ENCODE data around the gene MAPKAPK5.

The MAPKAPK5 gene

GRCh38 chr12:111905502-111905901 lies 63.5 kb downstream of the MAPKAPK5 start:
- H3K27ac ChIP-seq: no peak overlapping the region
- no peak for TF ChIP-seq ZFX (IDR thresholded peaks at IDR 0.05)
- no peak for TF ChIP-seq CTCF (conservative IDR thresholded peaks at IDR 0.05)

- H3K27ac ChIP-seq: no peak overlapping the region
- TF ChIP-seq ZFX (IDR thresholded peaks at IDR 0.05): no peak
- TF ChIP-seq CTCF (conservative IDR thresholded peaks at IDR 0.05): no peak
Observed at GRCh38 chr12:111907740-111908139, 65.7 kb downstream of the MAPKAPK5 start.

- TF ChIP-seq ZFX (IDR thresholded peaks at IDR 0.05) (no peak), CTCF (conservative IDR thresholded peaks at IDR 0.05) (no peak)
- H3K27ac ChIP-seq: no peak overlapping the region
Observed at GRCh38 chr12:111925171-111925570, 83.1 kb downstream of the MAPKAPK5 start.

- no peak for TF ChIP-seq CTCF (conservative IDR thresholded peaks at IDR 0.05)
- TF ChIP-seq ZFX (IDR thresholded peaks at IDR 0.05): no peak
Observed at GRCh38 chr12:111926631-111927030, 84.6 kb downstream of the MAPKAPK5 start.

GRCh38 chr12:111927346-111927745 lies 85.3 kb downstream of the MAPKAPK5 start:
- H3K27ac ChIP-seq: no peak overlapping the region

More at GRCh38 chr12:111926631-111927030, 84.6 kb downstream of the MAPKAPK5 start:
- H3K27ac ChIP-seq: no peak overlapping the region

GRCh38 chr12:111932241-111932640 lies 90.2 kb downstream of the MAPKAPK5 start:
- TF ChIP-seq ZFX (IDR thresholded peaks at IDR 0.05) (no peak), CTCF (conservative IDR thresholded peaks at IDR 0.05) (no peak)
- no peak overlapping the region for H3K27ac ChIP-seq

More at GRCh38 chr12:111927346-111927745, 85.3 kb downstream of the MAPKAPK5 start:
- no peak for TF ChIP-seq CTCF (conservative IDR thresholded peaks at IDR 0.05)
- TF ChIP-seq ZFX (IDR thresholded peaks at IDR 0.05): no peak

GRCh38 chr12:111936869-111937268 lies 94.8 kb downstream of the MAPKAPK5 start:
- no peak overlapping the region for H3K27ac ChIP-seq
- TF ChIP-seq ZFX (IDR thresholded peaks at IDR 0.05) (no peak), CTCF (conservative IDR thresholded peaks at IDR 0.05) (no peak)

All from C4-2B (cell line).